GM19455 (cell line): ENCODE results near the gene KRTAP2-3.
"Not testable (repeated sequence)": the region's sequence is repeated elsewhere in the genome, so short reads cannot be mapped to it uniquely, and the experiment has no call there.

Experiments used
- ATAC-seq: cut with Tn5 transposase; IDR thresholded peaks from one replicate; pipeline ENCODE4 v1.9.1; 2021; ENCODE audit not compliant: unreplicated experiment

The KRTAP2-3 gene

DNA sequence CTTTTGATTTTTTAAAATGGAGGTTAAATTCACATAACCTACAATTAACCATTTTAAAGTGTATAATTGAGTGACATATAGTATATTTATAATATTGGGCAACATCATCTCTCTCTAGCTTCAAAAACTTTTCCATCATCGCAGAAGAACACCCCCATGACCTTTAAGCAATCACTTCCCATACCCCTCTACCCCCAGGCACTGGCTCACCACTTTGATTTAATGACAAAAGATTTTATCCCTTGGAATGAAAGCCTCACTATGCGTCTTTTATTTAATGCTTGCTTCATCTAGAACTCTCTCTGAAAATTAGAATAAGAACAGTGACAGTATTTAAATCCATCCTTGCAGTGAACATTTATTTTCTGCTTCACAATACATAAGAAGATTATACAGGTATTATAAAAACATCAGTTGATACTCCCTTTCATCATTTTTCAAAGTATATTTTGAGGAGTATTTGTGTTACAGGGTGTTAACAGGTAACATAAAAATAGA is 22.0 kb downstream of the KRTAP2-3 start:
- no peak for ATAC-seq

GRCh38 chr17:41034346-41034935 is 25.5 kb downstream of the KRTAP2-3 start, which contains the start of gene KRTAP1-3:
KRTAP1-3 (minus strand) TSS chr17:41034874; CDS start chr17:41034821, 53 bp downstream.
- not testable (repeated sequence) for ATAC-seq

DNA sequence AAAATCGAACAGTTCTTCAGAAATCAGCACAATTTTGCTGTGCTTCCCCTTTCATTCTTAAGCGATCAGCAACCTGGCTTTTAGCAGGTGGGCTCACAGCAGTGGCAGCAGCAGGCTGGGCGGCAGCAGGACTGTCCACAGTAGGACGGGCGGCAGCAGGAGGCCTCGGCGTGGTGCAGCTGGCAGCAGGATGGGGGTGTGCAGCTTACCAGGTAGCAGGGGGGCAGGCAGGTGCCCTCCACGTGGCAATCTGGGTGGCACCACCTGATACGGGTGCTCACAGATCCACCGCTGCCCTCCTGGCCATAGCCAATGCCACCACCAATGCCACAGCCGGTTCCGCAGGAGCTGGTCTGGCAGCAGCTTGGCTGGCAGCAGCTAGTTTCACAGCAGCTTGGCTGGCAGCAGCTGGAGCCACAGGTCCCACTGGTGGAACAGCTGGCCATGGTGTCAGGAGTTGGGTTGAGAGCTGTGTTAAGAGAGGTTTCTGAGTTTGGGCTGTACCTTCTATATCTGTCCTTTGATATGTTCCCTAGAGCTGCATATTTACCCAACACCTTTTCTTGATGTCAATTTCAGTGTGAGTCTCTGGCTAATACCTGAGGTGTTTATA is 30.2 kb downstream of the KRTAP2-3 start, which contains the start of gene KRTAP1-4:
TSS of gene KRTAP1-4 (minus strand) at position 563 of the 613 bp plus-strand sequence. CDS start at position 446, 117 bp downstream.
- ATAC-seq, result no peak

DNA sequence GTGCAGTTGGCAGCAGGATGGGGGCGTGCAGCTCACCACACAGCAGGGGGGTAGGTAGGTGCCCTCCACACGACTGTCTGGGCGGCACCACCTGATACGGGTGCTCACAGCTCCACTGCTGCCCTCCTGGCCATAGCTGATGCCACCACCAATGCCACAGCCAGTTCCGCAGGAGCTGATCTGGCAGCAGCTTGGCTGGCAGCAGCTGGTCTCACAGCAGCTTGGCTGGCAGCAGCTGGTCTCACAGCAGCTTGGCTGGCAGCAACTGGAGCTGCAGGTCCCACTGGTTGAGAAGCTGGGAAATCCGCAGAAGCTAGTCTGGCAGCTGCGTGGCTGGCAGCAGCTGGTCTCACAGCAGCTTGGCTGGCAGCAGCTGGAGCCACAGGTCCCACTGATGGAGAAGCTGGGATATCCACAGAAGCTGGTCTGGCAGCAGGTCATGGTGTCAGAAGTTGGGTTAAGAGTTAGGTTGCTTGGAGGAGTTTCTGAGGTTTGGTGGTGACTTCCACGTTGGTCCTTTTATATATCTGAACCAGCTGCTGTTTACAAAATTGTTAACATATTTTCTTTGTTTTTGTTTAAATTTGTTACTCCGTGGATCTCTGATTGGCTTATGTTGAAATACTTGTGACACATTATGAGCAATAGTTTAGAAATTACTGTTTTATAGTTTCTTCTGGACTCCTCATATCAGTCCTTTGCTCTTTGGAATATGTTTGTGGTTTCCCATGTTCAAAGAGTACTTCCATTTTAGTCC is 33.0 kb downstream of the KRTAP2-3 start, which contains the start of gene KRTAP1-5:
TSS of gene KRTAP1-5 (minus strand) at position 494 of the 757 bp plus-strand sequence. CDS start at position 441, 53 bp downstream.
- ATAC-seq, result no peak

DNA sequence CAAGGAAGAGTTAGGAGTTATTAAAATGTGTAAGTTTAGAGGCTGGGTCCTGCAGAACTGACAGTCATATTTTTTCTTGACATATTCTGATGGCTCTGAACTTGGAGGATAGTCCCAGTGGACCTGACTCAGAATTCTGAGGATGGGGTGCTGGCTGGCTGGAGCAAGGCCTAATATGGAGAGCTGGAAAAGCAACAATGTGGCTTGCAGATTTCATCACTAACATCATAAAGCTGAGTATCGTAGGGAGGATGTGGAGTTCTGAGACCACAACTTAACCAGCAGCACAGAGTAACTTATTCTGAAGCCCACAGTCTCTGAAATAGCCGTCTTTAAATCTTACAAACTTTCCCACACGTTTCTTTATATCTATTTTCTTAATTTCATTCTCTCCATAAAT is 35.2 kb downstream of the KRTAP2-3 start:
- ATAC-seq, result no peak

- ATAC-seq, result no peak
These were observed 39.6 kb downstream of the KRTAP2-3 start for GRCh38 chr17:41020336-41020735.

- no peak for ATAC-seq
These were observed 40.5 kb downstream of the KRTAP2-3 start for GRCh38 chr17:41019415-41019814.

- ATAC-seq, result no peak
These were observed 41.4 kb downstream of the KRTAP2-3 start for GRCh38 chr17:41018541-41018940.

GRCh38 chr17:41016578-41017215 is 43.2 kb downstream of the KRTAP2-3 start:
- no peak for ATAC-seq

DNA sequence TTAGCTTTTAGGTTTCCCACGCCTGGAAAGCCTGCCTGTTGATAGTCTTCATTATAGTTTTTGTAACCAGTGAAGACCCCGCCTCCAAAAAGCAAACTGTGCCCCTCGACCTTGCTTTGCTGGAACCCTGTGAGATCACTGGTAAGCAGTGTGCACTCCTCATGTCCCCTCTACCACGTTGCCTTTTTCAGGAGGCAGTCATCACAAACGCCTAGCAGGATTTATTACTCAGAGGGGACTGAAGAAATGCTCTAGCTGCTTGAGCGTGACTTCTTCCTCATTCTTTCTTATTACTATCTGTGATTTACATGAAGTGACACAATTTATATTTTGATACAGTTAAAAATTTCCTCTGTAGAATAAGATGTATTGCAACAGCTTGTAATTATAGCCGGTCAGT is 44.5 kb downstream of the KRTAP2-3 start:
- ATAC-seq, result no peak

GRCh38 chr17:41013606-41014005 is 46.3 kb downstream of the KRTAP2-3 start:
- no peak for ATAC-seq

- no peak for ATAC-seq
These were observed 46.7 kb downstream of the KRTAP2-3 start for GRCh38 chr17:41013181-41013580.

- no peak for ATAC-seq
These were observed 47.4 kb downstream of the KRTAP2-3 start for GRCh38 chr17:41012326-41013120.

GRCh38 chr17:41010441-41010840 is 49.5 kb downstream of the KRTAP2-3 start:
- ATAC-seq, result no peak

DNA sequence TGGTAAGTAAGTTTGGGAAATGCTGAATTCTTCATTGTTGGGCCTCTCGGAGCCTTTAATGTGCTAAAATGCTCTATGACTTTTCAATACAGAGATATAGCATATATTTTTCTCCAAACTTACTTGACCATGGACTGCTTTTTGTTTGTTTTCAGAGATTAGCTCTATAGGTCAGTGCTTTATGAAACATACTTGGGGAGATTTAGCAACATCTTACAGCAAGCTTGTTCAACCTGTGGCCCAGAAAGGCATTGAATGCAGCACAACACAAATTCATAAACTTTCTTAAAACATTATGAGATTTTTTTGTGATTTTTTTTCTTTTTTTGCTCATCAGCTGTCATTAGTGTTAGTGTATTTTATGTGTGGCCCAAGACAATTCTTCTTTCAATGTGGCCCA is 50.0 kb downstream of the KRTAP2-3 start:
- ATAC-seq, result no peak

- no peak for ATAC-seq
These were observed 50.6 kb downstream of the KRTAP2-3 start for GRCh38 chr17:41009301-41009760.
